Breast epithelium (tissue), 4 donors: ENCODE measurements around the gene CD8A. TPM values are rescaled to one million over a fixed set of nuclear protein-coding genes. Genes with fewer than 3 reads are reported as not detected.

Experiments used
- DNase-seq, 2 donors: peaks; one replicate each; pipeline ENCODE4 v3.0.0-alpha.2; 2019; ENCODE audit warnings: low spot score in 2 of 2
- H3K27ac ChIP-seq, 2 donors: fragments of 200-600 bp; sonication (generic) in 1 of 2; one replicate each; pipeline ENCODE4 v1.5.1; 2016 to 2019; ENCODE audit warnings: mild to moderate bottlenecking in 1 of 2
- H3K27me3 ChIP-seq, 2 donors: fragments of 200-600 bp; sonication (generic) in 1 of 2; one replicate each; pipeline versions ENCODE4 v1.5.1 to v1.6.0; 2017 to 2019; ENCODE audit warnings: control low read depth in 1 of 2, mild to moderate bottlenecking in 1 of 2
- H3K36me3 ChIP-seq: fragments of 200-600 bp; one replicate; pipeline ENCODE4 v1.5.1; 2019
- H3K4me1 ChIP-seq, 2 donors: fragments of 200-600 bp; sonication (generic); one replicate each; pipeline ENCODE4 v1.5.1; 2016 to 2019; ENCODE audit warnings: control low read depth in 1 of 2
- H3K4me3 ChIP-seq, 3 donors: fragments of 200-600 bp; sonication (generic); 1 replicate in 2 of 3; 2 replicates in 1 of 3; pipeline ENCODE4 v1.5.1; 2016 to 2019; ENCODE audit warnings: mild to moderate bottlenecking in 3 of 3, moderate library complexity in 2 of 3
- H3K9me3 ChIP-seq, 2 donors: fragments of 200-600 bp; sonication (generic) in 1 of 2; one replicate each; pipeline ENCODE4 v1.5.1; 2016 to 2019; ENCODE audit warnings: control low read depth in 1 of 2
- POLR2A ChIP-seq: fragments of 450-650 bp; IDR thresholded peaks from one replicate; pipeline ENCODE4 v1.6.1; 2016; ENCODE audit warnings: antibody characterized with exemption, mild to moderate bottlenecking, moderate library complexity
- POLR2AphosphoS5 ChIP-seq, 3 donors: sonication (generic); formaldehyde crosslinking; IDR thresholded peaks; one replicate each; pipeline ENCODE4 v1.6.1; 2017; ENCODE audit warnings: antibody characterized with exemption in 3 of 3
- intact Hi-C: fragments of 100-400 bp; cut with DNase I; formaldehyde crosslinking; loops from one replicate; pipeline ENCODE4 v1.15.1; 2023; ENCODE audit warnings: low total_unique reads
- total RNA-seq, 3 donors: library from RNA; depleted of rRNA; stranded (reverse); fragments of >200 nt; gene quantifications; one replicate each; pipeline ENCODE4 v1.1.0, GENCODE V29; 2016
- TF ChIP-seq, protein P1 (sequence below), 3 donors: fragments of 450-650 bp; IDR thresholded peaks; one replicate each; pipeline ENCODE4 v1.5.1; 2016 to 2017; ENCODE audit warnings: antibody characterized with exemption in 3 of 3, mild to moderate bottlenecking in 3 of 3, moderate library complexity in 3 of 3

Gene CD8A
- total RNA-seq, 3 donors from 2014 or later = 0.96 to 3.2 (median 2.0) TPM

DNA sequence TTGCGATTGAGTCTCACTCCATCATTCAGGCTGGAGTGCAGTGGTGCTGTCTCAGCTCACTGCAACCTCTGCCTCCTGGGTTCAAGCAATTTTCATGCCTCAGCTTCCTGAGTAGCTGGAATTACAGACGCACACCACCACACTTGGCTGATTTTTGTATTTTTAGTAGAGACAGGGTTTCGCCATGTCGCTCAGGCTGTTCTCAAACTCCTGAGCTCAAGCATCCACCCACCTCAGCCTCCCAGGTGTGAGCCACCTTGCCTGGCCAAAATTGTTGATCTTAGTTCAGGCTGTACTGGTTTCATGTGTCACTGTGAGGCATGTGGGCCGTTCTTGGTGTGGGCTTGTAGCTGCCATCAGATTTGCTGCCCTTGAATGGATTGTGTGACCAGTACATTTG, 18.1 kb downstream of the CD8A start:
- Histone ChIP-seq H3K27me3 (no peaks in the 10 kb centered on the region), H3K9me3 (no peaks in the 10 kb centered on the region), H3K4me3 (no peak overlapping the region), H3K4me1 (no peaks in the 10 kb centered on the region), H3K27ac (no peak overlapping the region), H3K36me3 (no peaks in the 10 kb centered on the region)
- TF ChIP-seq POLR2A (no peak), POLR2AphosphoS5 (IDR thresholded peaks at IDR 0.05) (no peak)
- TF ChIP-seq, protein P1, sequence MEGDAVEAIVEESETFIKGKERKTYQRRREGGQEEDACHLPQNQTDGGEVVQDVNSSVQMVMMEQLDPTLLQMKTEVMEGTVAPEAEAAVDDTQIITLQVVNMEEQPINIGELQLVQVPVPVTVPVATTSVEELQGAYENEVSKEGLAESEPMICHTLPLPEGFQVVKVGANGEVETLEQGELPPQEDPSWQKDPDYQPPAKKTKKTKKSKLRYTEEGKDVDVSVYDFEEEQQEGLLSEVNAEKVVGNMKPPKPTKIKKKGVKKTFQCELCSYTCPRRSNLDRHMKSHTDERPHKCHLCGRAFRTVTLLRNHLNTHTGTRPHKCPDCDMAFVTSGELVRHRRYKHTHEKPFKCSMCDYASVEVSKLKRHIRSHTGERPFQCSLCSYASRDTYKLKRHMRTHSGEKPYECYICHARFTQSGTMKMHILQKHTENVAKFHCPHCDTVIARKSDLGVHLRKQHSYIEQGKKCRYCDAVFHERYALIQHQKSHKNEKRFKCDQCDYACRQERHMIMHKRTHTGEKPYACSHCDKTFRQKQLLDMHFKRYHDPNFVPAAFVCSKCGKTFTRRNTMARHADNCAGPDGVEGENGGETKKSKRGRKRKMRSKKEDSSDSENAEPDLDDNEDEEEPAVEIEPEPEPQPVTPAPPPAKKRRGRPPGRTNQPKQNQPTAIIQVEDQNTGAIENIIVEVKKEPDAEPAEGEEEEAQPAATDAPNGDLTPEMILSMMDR (IDR thresholded peaks at IDR 0.05) = no peak
- intact Hi-C loops = no loop called here
- DNase-seq = no peak

DNA sequence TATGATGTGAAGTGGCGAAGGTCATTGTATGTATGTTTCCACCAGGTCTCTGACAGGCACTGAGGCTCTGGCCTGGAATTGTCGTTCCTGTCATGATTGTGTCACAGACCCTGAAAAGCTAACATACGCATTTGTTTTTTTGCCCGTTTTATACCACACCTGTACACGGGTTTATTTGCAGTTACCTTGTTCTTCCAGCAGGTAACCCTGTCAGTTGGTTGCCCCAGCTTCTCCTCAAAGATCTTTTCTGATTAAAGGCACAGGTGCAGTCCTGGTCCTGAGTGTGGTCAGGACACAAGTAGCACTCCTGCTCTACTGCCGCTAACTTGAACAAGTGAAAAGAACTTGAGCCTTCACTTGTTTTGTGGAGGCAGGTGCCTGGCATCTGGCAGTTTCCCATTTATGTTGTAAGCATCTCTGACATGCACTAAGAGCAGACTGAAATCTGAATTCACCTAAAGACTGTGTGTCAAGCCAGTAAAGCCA, 19.9 kb downstream of the CD8A start:
- no peak overlapping the region for H3K27ac ChIP-seq
- DNase-seq = no peak
- H3K4me3 ChIP-seq = no peak overlapping the region
- intact Hi-C loops = no loop called here
- H3K4me1 ChIP-seq = no peaks in the 10 kb centered on the region
- H3K27me3 ChIP-seq = no peaks in the 10 kb centered on the region
- H3K9me3 ChIP-seq = no peaks in the 10 kb centered on the region
- no peaks in the 10 kb centered on the region for H3K36me3 ChIP-seq
- TF ChIP-seq, protein P1 (IDR thresholded peaks at IDR 0.05) = no peak
- no peak for TF ChIP-seq POLR2AphosphoS5 (IDR thresholded peaks at IDR 0.05)
- no peak for TF ChIP-seq POLR2A

DNA sequence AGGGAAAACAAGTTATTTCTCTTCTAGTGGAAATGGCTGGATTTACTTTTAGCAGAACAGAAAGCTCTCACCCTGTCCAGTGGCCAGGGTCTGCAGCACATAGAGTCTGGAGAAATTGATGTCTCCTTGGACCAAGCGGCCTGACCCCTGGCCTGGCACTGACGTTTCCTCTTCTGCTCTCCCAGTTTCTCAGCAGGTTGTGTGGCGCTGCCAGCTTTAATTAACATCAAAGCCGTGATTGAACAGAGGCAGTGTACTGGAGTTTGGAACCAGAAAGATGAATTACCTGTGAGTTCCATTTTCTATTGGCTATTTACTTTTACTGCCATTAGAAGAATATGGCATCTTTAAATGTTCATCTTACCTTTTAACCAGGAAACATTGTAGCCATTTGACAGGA, 20.9 kb downstream of the CD8A start:
- H3K36me3 ChIP-seq = no peaks in the 10 kb centered on the region
- no peaks in the 10 kb centered on the region for H3K9me3 ChIP-seq
- no peak for TF ChIP-seq POLR2AphosphoS5 (IDR thresholded peaks at IDR 0.05)
- TF ChIP-seq, protein P1 (IDR thresholded peaks at IDR 0.05) = no peak
- TF ChIP-seq POLR2A = no peak
- H3K4me3 ChIP-seq = no peak overlapping the region
- H3K4me1 ChIP-seq = no peaks in the 10 kb centered on the region
- no peak for DNase-seq
- H3K27ac ChIP-seq = no peak overlapping the region
- H3K27me3 ChIP-seq = no peaks in the 10 kb centered on the region
- intact Hi-C loops = no loop called here

DNA sequence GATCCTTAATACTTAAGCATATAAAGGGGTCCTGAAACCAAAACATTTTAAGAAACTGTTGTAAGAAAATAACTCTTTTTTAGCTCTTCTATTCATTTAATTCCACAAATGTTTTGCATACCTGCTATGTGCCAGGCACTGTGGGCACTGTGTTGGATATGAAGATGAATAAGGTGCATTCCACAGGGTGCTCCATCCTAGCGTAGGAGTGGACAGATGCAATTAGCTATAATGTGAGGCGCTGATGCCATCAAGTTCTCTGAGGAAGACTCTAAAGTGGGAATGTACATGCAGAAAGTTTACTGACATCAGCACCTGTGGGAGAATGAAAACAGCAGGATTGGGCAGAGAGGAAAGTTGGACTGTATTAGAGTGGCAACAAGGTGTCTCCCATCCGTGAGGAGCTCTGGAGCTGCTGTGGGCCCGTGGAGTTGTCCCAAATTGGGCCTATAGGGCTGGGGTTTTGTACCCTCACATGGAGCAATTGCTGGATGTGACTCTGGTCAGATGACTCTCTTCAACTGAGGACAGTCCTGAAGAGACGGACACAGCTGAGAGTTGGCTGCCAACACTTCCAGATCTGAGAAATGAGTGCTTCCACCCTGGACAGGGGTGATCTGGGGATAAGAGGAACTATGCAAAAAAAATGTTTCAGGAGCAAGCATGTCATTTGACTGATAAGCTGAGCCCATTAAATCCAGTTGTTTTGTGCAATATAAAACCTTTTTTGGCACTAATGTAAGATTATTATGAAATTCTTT, 22.3 kb downstream of the CD8A start:
- intact Hi-C loops = no loop called here
- Histone ChIP-seq H3K4me3 (no peak overlapping the region), H3K27me3 (no peaks in the 10 kb centered on the region), H3K9me3 (no peaks in the 10 kb centered on the region), H3K27ac (no peak overlapping the region), H3K4me1 (no peaks in the 10 kb centered on the region), H3K36me3 (no peaks in the 10 kb centered on the region)
- TF ChIP-seq, protein P1 (IDR thresholded peaks at IDR 0.05) = no peak
- TF ChIP-seq POLR2A (no peak), POLR2AphosphoS5 (IDR thresholded peaks at IDR 0.05) (no peak)
- DNase-seq = no peak

DNA sequence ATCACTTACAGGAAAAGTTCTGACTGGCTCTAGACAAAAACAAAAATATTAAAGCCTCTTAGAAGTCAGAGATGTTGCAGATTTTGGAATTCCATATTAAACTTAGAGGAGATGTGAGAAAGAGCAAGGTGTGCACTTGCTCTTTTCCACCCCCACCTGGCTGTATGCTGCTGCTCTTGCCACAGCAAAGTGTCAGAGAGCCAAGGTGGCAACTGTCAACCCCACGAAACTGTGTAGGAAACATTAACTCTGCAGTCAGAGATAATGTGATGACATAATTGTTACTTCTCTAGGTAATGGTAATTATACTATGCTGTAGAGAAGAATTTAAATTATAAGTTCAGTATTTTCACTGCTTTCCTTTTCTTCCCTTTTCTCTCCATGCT, 25.4 kb downstream of the CD8A start:
- no peaks in the 10 kb centered on the region for H3K36me3 ChIP-seq
- H3K27ac ChIP-seq = no peak overlapping the region
- no peak overlapping the region for H3K4me3 ChIP-seq
- no peak for TF ChIP-seq POLR2AphosphoS5 (IDR thresholded peaks at IDR 0.05)
- TF ChIP-seq, protein P1 (IDR thresholded peaks at IDR 0.05) = no peak
- TF ChIP-seq POLR2A = no peak
- no peaks in the 10 kb centered on the region for H3K27me3 ChIP-seq
- intact Hi-C loops = no loop called here
- H3K4me1 ChIP-seq = no peaks in the 10 kb centered on the region
- no peak for DNase-seq
- no peaks in the 10 kb centered on the region for H3K9me3 ChIP-seq
